H9 (cell line): Measurements from ENCODE around the gene SLC26A9. TPM values are rescaled to one million over a fixed set of nuclear protein-coding genes. Genes with fewer than 3 reads are reported as not detected.

ENCODE experiments used
- DNase-seq: peaks from one replicate; pipeline ENCODE4 v3.0.0-alpha.2; 2017
- H2AFZ ChIP-seq: one replicate; pipeline ENCODE4 v1.6.1; 2013; ENCODE audit warnings: mild to moderate bottlenecking, low read length, control low read depth, moderate library complexity
- H2AK5ac ChIP-seq: 2 replicates; pipeline ENCODE4 v1.6.1; 2013; ENCODE audit warnings: low read length, control low read depth, mixed read lengths; ENCODE audit not compliant: insufficient read length
- H2BK120ac ChIP-seq: one replicate; pipeline ENCODE4 v1.6.1; 2013; ENCODE audit warnings: low read depth, mild to moderate bottlenecking, low read length, control low read depth, inconsistent platforms; ENCODE audit not compliant: poor library complexity, severe bottlenecking
- H2BK12ac ChIP-seq: 2 replicates; pipeline ENCODE4 v1.6.1; 2013; ENCODE audit warnings: low read length, control low read depth, mixed read lengths, low read depth; ENCODE audit not compliant: insufficient read length
- H2BK15ac ChIP-seq: 2 replicates; pipeline ENCODE4 v1.6.1; 2013; ENCODE audit warnings: low read depth, low read length, control low read depth
- H2BK20ac ChIP-seq: one replicate; pipeline ENCODE4 v1.6.1; 2013; ENCODE audit warnings: low read depth, mild to moderate bottlenecking, low read length, control low read depth, inconsistent platforms; ENCODE audit not compliant: poor library complexity, severe bottlenecking
- H2BK5ac ChIP-seq: 2 replicates; pipeline ENCODE4 v1.6.1; 2013; ENCODE audit warnings: low read length, control low read depth, mixed read lengths; ENCODE audit not compliant: insufficient read length
- H3K14ac ChIP-seq: 2 replicates; pipeline ENCODE4 v1.6.1; 2013; ENCODE audit warnings: low read length, control low read depth; ENCODE audit not compliant: insufficient read depth
- H3K18ac ChIP-seq: 2 replicates; pipeline ENCODE4 v1.6.1; 2013; ENCODE audit warnings: low read depth, mild to moderate bottlenecking, mixed read lengths, low read length, control low read depth; ENCODE audit not compliant: insufficient read length
- H3K23ac ChIP-seq: 2 replicates; pipeline ENCODE4 v1.6.1; 2013; ENCODE audit warnings: low read length, control low read depth, mixed read lengths, low read depth; ENCODE audit not compliant: insufficient read length
- H3K23me2 ChIP-seq: 2 replicates; pipeline ENCODE4 v1.6.1; 2013; ENCODE audit warnings: low read depth, mild to moderate bottlenecking, mixed read lengths, low read length, control low read depth; ENCODE audit not compliant: insufficient read length, poor library complexity, severe bottlenecking
- H3K27ac ChIP-seq: 2 replicates; pipeline ENCODE4 v1.5.1; 2013; ENCODE audit warnings: low read length, control low read depth, mixed read lengths, low read depth; ENCODE audit not compliant: insufficient read length
- H3K27me3 ChIP-seq: 2 replicates; pipeline ENCODE4 v1.6.1; 2013; ENCODE audit warnings: low read length, control low read depth, inconsistent platforms; ENCODE audit not compliant: insufficient read depth
- H3K4ac ChIP-seq: 2 replicates; pipeline ENCODE4 v1.6.1; 2013; ENCODE audit warnings: low read depth, mild to moderate bottlenecking, control low read depth, inconsistent platforms, low read length, moderate library complexity
- H3K4me1 ChIP-seq: 2 replicates; pipeline ENCODE4 v1.6.1; 2013; ENCODE audit warnings: low read length, control low read depth, inconsistent platforms; ENCODE audit not compliant: insufficient read depth
- H3K4me2 ChIP-seq: 2 replicates; pipeline ENCODE4 v1.6.1; 2013; ENCODE audit warnings: low read length, control low read depth, mixed read lengths; ENCODE audit not compliant: insufficient read length, insufficient read depth
- H3K56ac ChIP-seq: 2 replicates; pipeline ENCODE4 v1.6.1; 2013; ENCODE audit warnings: low read depth, mild to moderate bottlenecking, mixed read lengths, low read length, control low read depth; ENCODE audit not compliant: insufficient read length
- H3K79me1 ChIP-seq: 2 replicates; pipeline ENCODE4 v1.6.1; 2013; ENCODE audit warnings: low read depth, mild to moderate bottlenecking, moderate library complexity, low read length, control low read depth, inconsistent platforms; ENCODE audit not compliant: insufficient read depth, poor library complexity, severe bottlenecking
- H3K79me2 ChIP-seq: 2 replicates; pipeline ENCODE4 v1.6.1; 2013; ENCODE audit warnings: low read length, control low read depth, inconsistent platforms; ENCODE audit not compliant: insufficient read depth
- H3K9ac ChIP-seq: 2 replicates; pipeline ENCODE4 v1.6.1; 2013; ENCODE audit warnings: low read length, control low read depth, mixed read lengths; ENCODE audit not compliant: insufficient read length; ENCODE audit errors: extremely low read depth
- H3K9me3 ChIP-seq: one replicate; pipeline ENCODE4 v1.6.1; 2013; ENCODE audit warnings: low read depth, low read length, inconsistent platforms; ENCODE audit not compliant: control insufficient read depth
- H3T11ph ChIP-seq: one replicate; pipeline ENCODE4 v1.6.1; 2013; ENCODE audit warnings: mild to moderate bottlenecking, low read length, control low read depth, inconsistent platforms
- H4K20me1 ChIP-seq: one replicate; pipeline ENCODE4 v1.6.1; 2013; ENCODE audit not compliant: control insufficient read depth, insufficient read length, insufficient read depth
- H4K5ac ChIP-seq: 2 replicates; pipeline ENCODE4 v1.6.1; 2013; ENCODE audit warnings: low read depth, mild to moderate bottlenecking, mixed read lengths, low read length, control low read depth; ENCODE audit not compliant: insufficient read length
- H4K8ac ChIP-seq: replicated peaks from 2 replicates; pipeline ENCODE4 v1.6.1; 2013; ENCODE audit warnings: low read length, control low read depth, mixed read lengths, low read depth; ENCODE audit not compliant: insufficient read length
- H4K91ac ChIP-seq: 2 replicates; pipeline ENCODE4 v1.6.1; 2013; ENCODE audit warnings: low read depth, mild to moderate bottlenecking, moderate library complexity, mixed read lengths, low read length, control low read depth; ENCODE audit not compliant: insufficient read length
- H3K27ac Mint-ChIP-seq, 3 experiments: 2 replicates in 2 of 3; 3 replicates in 1 of 3; pipeline ENCODE4 v1.8.0; 2020 to 2021; ENCODE audit warnings: mixed read lengths in 3 of 3, mild to moderate bottlenecking in 1 of 3, moderate library complexity in 1 of 3
- H3K27me3 Mint-ChIP-seq: 2 replicates; pipeline ENCODE4 v1.8.0; 2021; ENCODE audit warnings: low read depth, mild to moderate bottlenecking, moderate library complexity, mixed read lengths
- H3K36me3 Mint-ChIP-seq, 3 experiments: 2 replicates in 2 of 3; 3 replicates in 1 of 3; pipeline ENCODE4 v1.8.0; 2020 to 2021; ENCODE audit warnings: low read depth in 3 of 3, mixed read lengths in 3 of 3; ENCODE audit not compliant: insufficient read depth in 1 of 3
- H3K4me1 Mint-ChIP-seq, 2 experiments: 2 replicates each; pipeline ENCODE4 v1.8.0; 2020; ENCODE audit warnings: mixed read lengths in 2 of 2
- H3K4me3 Mint-ChIP-seq, 2 experiments: 2 replicates in 1 of 2; 3 replicates in 1 of 2; pipeline ENCODE4 v1.8.0; 2020 to 2021; ENCODE audit warnings: mild to moderate bottlenecking in 2 of 2, mixed read lengths in 2 of 2, moderate library complexity in 1 of 2
- H3K9me3 Mint-ChIP-seq, 2 experiments: 2 replicates in 1 of 2; 3 replicates in 1 of 2; pipeline ENCODE4 v1.8.0; 2020; ENCODE audit warnings: mild to moderate bottlenecking in 2 of 2, mixed read lengths in 2 of 2, moderate library complexity in 1 of 2
- CTCF ChIP-seq: fragments of 200-600 bp; sonication (generic); conservative IDR thresholded peaks from 3 replicates; pipeline ENCODE4 v1.8.0; 2021; ENCODE audit warnings: antibody characterized with exemption, mild to moderate bottlenecking
- WGBS: extraction: QIAGEN DNeasy Blood & Tissue Kit; methylation state at CpG from one replicate; pipeline ENCODE4 v1.1.7; 2013; ENCODE audit warnings: missing lambda C conversion rate, low lambda C conversion rate, mixed read lengths; ENCODE audit not compliant: insufficient read length; ENCODE audit errors: extremely low coverage; 5-methylcytosine and 5-hydroxymethylcytosine counted together
- total RNA-seq: library from RNA; stranded (reverse); gene quantifications from 2 replicates; pipeline ENCODE4 v1.2.1, GENCODE V29; 2021

SLC26A9 gene
- total RNA-seq, 1 experiment from 2014 or later, result not detected

- H3K9ac ChIP-seq, result no peak overlapping the region
- H3K27ac ChIP-seq, result no peak overlapping the region
- no peak overlapping the region for H3K56ac ChIP-seq
- no peak overlapping the region for H3K4ac ChIP-seq
- Mint-ChIP-seq H3K27ac (no peak overlapping the region), H3K4me3 (no peak overlapping the region), H3K36me3 (no peaks in the 10 kb centered on the region), H3K4me1 (peaks cover 29 to 37% of the 10 kb centered on the region in 2 experiments), H3K9me3 (no peaks in the 10 kb centered on the region), H3K27me3 (peaks cover 32% of the 10 kb centered on the region)
- no peaks in the 10 kb centered on the region for H4K20me1 ChIP-seq
- no peaks in the 10 kb centered on the region for H3K27me3 ChIP-seq
- H3K14ac ChIP-seq, result no peak overlapping the region
- H2BK20ac ChIP-seq, result no peak overlapping the region
- no peak overlapping the region for H4K5ac ChIP-seq
- TF ChIP-seq CTCF, result no peak
- no peak overlapping the region for H3K4me2 ChIP-seq
- H4K91ac ChIP-seq, result no peak overlapping the region
- no peak overlapping the region for H3T11ph ChIP-seq
- no peak overlapping the region for H2BK15ac ChIP-seq
- no peak for DNase-seq
- H3K18ac ChIP-seq, result no peak overlapping the region
- no peak overlapping the region for H2BK120ac ChIP-seq
- peaks cover 3% of the 10 kb centered on the region; the same call in 1 of the 2 replicates for H3K4me1 ChIP-seq
- no peak overlapping the region for H2AFZ ChIP-seq
- H4K8ac ChIP-seq, result no peak overlapping the region
- H2BK5ac ChIP-seq, result no peak overlapping the region
- H3K79me1 ChIP-seq, result no peaks in the 10 kb centered on the region
- no CpG with 5 or more reads among the region's 3 CpGs for WGBS
- no peaks in the 10 kb centered on the region for H3K9me3 ChIP-seq
- H3K23ac ChIP-seq, result no peak overlapping the region
- H2AK5ac ChIP-seq, result no peak overlapping the region
- no peak overlapping the region for H2BK12ac ChIP-seq
- no peaks in the 10 kb centered on the region for H3K79me2 ChIP-seq
- H3K23me2 ChIP-seq, result no peaks in the 10 kb centered on the region
Measured at GRCh38 chr1:205945069-205945468, 1.8 kb upstream of the SLC26A9 start.
